C4-2B (cell line): ENCODE data around the gene NDEL1.

Experiments
- CTCF ChIP-seq: fragments of 450-650 bp; conservative IDR thresholded peaks from 2 replicates; pipeline ENCODE4 v1.5.1; 2017; ENCODE audit warnings: mild to moderate bottlenecking
- ZFX ChIP-seq: fragments of 450-650 bp; IDR thresholded peaks from 2 replicates; pipeline ENCODE4 v1.6.1; 2017

GRCh38 chr17:8462564-8462963, 26.9 kb downstream of the NDEL1 start:
- TF ChIP-seq CTCF (no peak), ZFX (no peak)
